ENCODE data around the gene CYFIP1. TPM values are rescaled to one million over a fixed set of nuclear protein-coding genes. Genes with fewer than 3 reads are reported as not detected.

CYFIP1 gene
- total RNA-seq, 1 donor from 2014 or later, result 16.4 TPM

GRCh38 chr15:22890296-22890695 is 89.9 kb downstream of the CYFIP1 start:
- ATAC-seq (ENCODE audit: low read depth), result no peak
- Mint-ChIP-seq H3K4me1 (no peaks in the 10 kb centered on the region), H3K4me3 (no peak overlapping the region), H3K9me3 (no peaks in the 10 kb centered on the region), H3K27ac (no peak overlapping the region), H3K27me3 (no peaks in the 10 kb centered on the region), H3K36me3 (ENCODE audit: low read depth) (no peaks in the 10 kb centered on the region)
- ChIA-PET POLR2A (no interaction called here), CTCF (no interaction called here)
- DNase-seq, result no peak
- no peak for TF ChIP-seq CTCF (IDR thresholded peaks at IDR 0.05)
- intact Hi-C loops (cut with micrococcal nuclease), result no loop called here

GRCh38 chr15:22889146-22889818 is 90.9 kb downstream of the CYFIP1 start:
- POLR2A ChIA-PET, result no interaction called here
- intact Hi-C loops (cut with micrococcal nuclease), result no loop called here
- Mint-ChIP-seq H3K4me1 (no peaks in the 10 kb centered on the region), H3K27me3 (no peaks in the 10 kb centered on the region), H3K36me3 (ENCODE audit: low read depth) (no peaks in the 10 kb centered on the region), H3K9me3 (no peaks in the 10 kb centered on the region), H3K4me3 (no peak overlapping the region), H3K27ac (no peak overlapping the region)
- no peak for ATAC-seq (ENCODE audit: low read depth)
- no peak for DNase-seq
- no peak for TF ChIP-seq CTCF (IDR thresholded peaks at IDR 0.05)
- CTCF ChIA-PET, result no interaction called here

GRCh38 chr15:22888120-22888859 is 91.9 kb downstream of the CYFIP1 start:
- intact Hi-C loops (cut with micrococcal nuclease), result no loop called here
- ATAC-seq (ENCODE audit: low read depth) (no peak), DNase-seq (no peak)
- no peaks in the 10 kb centered on the region for H3K4me1 Mint-ChIP-seq
- no peak for TF ChIP-seq CTCF (IDR thresholded peaks at IDR 0.05)
- ChIA-PET CTCF (no interaction called here), POLR2A (no interaction called here)
- H3K27ac Mint-ChIP-seq, result no peak overlapping the region
- H3K27me3 Mint-ChIP-seq, result no peaks in the 10 kb centered on the region
- H3K4me3 Mint-ChIP-seq, result no peak overlapping the region
- H3K9me3 Mint-ChIP-seq, result no peaks in the 10 kb centered on the region
- no peaks in the 10 kb centered on the region for H3K36me3 Mint-ChIP-seq (ENCODE audit: low read depth)

GRCh38 chr15:22887157-22887951 is 92.8 kb downstream of the CYFIP1 start:
- TF ChIP-seq CTCF (IDR thresholded peaks at IDR 0.05), result no peak
- DNase-seq (no peak), ATAC-seq (ENCODE audit: low read depth) (no peak)
- intact Hi-C loops (cut with micrococcal nuclease), result no loop called here
- H3K27ac Mint-ChIP-seq, result no peak overlapping the region
- ChIA-PET CTCF (no interaction called here), POLR2A (no interaction called here)
- no peaks in the 10 kb centered on the region for H3K36me3 Mint-ChIP-seq (ENCODE audit: low read depth)
- no peaks in the 10 kb centered on the region for H3K9me3 Mint-ChIP-seq
- no peak overlapping the region for H3K4me3 Mint-ChIP-seq
- no peaks in the 10 kb centered on the region for H3K27me3 Mint-ChIP-seq
- no peaks in the 10 kb centered on the region for H3K4me1 Mint-ChIP-seq

- ChIA-PET POLR2A (no interaction called here), CTCF (no interaction called here)
- no peak for DNase-seq
- Mint-ChIP-seq H3K27me3 (no peaks in the 10 kb centered on the region), H3K36me3 (ENCODE audit: low read depth) (no peaks in the 10 kb centered on the region), H3K4me3 (no peak overlapping the region), H3K4me1 (no peaks in the 10 kb centered on the region), H3K9me3 (no peaks in the 10 kb centered on the region), H3K27ac (no peak overlapping the region)
- no peak for ATAC-seq (ENCODE audit: low read depth)
- TF ChIP-seq CTCF (IDR thresholded peaks at IDR 0.05), result no peak
- intact Hi-C loops (cut with micrococcal nuclease), result no loop called here
Observed at GRCh38 chr15:22885120-22885519, 95.0 kb downstream of the CYFIP1 start.
